ENCODE measurements around the gene IL17RB. TPM values are rescaled to one million over a fixed set of nuclear protein-coding genes. Genes with fewer than 3 reads are reported as not detected.

IL17RB gene
- total RNA-seq, 1 experiment from 2014 or later = not detected

GRCh38 chr3:53828581-53828980 lies 17.8 kb upstream of the IL17RB start:
- no peak for DNase-seq (ENCODE audit: low read depth)

DNA sequence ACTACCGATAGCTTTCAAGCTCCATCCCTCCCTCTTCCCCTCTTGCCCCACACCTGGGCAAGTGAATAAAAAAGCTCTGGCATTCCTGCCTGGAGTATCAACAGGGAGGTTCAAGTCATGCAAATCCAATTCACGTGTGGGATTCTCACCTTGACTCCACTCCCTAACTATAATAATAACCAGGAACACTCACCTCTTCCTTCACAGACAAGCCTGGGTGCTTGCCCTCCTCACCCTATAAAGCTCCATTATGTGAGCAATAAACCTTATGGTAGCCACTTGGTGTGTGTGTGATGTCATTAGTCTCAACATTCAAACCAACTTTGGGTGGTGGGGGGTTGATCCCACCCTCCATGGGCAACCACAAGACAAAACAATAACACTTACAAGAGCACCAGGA lies 16.8 kb upstream of the IL17RB start:
- no peak for DNase-seq (ENCODE audit: low read depth)

DNA sequence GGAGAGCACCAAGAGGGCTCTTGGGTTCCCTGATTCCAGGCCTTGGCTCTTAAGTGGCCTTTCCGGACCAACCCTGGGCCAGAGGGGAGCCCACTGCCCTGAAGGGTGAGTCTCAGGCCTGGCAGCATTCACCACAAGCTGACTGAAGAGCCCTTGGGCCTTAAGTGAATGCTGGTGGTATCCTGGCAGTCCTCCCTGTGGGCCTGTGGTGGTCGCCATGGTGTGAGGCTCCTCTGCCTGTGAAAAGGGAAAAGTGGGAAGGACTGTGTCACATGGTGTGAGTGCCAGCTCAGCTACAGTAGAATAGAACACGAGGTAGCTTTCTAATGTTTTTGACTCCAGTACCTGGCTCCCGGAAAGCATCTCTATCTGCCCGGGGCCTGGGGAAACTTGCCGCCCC lies 15.4 kb upstream of the IL17RB start:
- DNase-seq (ENCODE audit: low read depth) = no peak

DNA sequence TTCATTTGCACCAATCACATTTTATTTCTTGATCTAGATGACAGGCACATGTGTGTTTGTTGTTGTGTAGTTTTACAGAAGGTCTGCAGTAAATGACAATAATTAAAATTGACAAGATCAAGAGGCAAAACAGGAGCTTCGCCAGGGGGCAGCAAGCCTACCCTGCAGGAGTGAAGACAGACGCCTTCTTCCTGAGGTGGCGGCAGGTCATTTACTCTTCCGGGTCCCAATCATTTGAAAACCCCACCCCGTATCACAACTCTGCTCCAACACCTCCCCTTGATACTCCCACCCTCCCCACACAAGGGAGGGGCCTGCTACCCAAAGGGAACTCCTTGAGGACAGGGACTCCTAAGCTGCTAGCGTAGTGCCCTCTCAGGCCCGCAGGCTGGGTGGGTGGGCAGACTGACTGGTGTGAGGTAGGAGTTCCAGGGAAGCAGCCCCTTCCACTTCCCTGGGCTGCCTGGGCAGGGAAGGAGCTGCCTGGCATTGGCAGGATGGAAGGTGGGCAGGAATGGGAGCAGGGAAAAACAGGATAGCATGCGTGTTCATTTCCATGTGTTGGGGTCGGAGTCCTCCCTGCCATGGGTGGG lies 13.2 kb upstream of the IL17RB start:
- no peak for DNase-seq (ENCODE audit: low read depth)

GRCh38 chr3:53833700-53834099 lies 12.7 kb upstream of the IL17RB start:
- DNase-seq (ENCODE audit: low read depth) = no peak

DNA sequence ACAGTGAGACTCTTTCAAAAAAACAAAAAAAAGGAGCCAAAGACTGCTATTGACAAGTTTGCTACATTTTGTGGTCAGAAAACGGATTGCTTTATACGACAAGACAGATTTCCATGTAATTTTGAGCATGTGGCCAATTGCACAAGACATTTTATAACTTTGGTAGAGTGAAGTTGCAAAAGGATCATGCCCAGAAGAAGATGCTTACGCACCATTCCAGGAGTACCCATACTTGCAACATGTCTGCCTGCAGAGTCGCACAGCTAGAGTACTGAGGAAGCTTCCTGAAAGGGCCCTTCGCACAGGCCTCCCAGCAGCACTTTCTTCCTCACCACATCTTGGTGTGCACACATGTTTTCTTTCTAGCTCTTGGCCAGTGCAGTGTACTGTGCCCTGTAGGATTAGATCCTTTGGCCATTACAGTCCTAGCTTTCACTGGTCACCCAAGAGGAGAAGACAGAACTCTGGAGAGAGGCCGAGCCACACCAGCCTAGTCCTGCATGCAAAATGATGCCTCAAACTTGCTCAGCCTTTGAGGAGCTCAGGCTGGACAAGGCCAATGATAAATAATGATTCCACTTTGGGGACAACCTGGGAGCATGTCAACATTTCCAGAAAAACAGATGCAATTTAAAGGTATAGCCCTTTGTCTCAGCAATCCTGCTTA lies 11.8 kb upstream of the IL17RB start:
- no peak for DNase-seq (ENCODE audit: low read depth)

- DNase-seq (ENCODE audit: low read depth) = no peak
Measured at GRCh38 chr3:53835257-53835656, 11.1 kb upstream of the IL17RB start.

- DNase-seq (ENCODE audit: low read depth) = no peak
Measured at GRCh38 chr3:53836084-53836872, 10.1 kb upstream of the IL17RB start.

DNA sequence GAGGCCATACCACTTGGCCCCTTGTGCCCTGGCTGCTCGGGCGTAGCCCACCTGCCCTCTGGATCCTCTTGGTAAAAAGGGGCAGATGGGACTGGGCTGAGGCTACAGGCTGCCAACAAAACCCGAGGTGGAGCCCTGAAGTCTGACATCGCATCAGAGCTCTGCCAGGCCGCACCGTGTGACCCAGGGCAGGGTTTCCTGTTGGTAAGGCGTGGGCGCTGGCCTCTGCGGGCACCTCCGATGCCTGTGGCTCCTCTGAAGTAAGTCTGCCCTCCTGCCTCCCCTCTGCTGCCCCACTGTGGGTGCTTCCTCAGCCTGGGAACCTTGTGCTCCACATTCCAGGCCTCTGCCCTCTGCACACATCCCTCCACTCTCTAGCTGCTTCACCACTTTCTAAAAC lies 9.0 kb upstream of the IL17RB start:
- DNase-seq (ENCODE audit: low read depth) = peak; percentile 14

GRCh38 chr3:53841296-53841695 lies 5.1 kb upstream of the IL17RB start:
- DNase-seq (ENCODE audit: low read depth) = no peak

DNA sequence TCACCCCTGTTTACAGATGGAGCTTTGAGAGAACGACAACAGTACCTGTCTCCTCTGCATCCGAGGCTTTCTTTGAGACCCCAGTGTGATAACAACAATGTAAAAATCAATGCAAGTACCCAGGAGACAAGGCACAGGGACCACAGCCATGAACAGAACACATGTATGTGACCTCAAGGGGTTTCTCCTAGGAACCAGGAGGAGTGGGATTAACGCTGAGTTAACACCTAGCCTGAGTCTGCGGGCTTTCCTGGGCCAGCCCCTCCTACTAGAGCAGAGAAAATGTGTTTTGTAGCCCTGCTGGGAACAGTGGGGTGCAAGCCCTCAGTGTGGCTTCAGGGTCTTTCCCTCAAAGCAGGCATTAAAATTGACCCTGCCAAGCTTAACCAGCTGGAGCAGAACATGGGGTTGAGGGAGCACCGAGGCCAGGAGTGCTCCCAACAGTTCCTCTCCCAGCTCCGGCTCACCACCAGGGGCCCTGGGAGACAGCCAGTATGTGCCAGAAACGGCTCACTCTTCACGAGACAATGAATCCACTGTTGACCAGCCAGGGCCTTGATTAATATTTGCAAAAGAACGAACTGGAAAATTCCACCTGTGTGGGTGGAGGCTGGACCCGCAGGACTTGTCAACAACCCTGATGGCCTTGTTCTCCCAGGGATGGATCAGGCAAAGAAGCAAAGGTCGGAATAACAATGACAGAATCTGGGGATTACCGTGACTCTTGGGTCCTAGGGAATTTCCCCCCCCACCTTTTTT lies 3.8 kb upstream of the IL17RB start:
- peak; percentile 35 for DNase-seq (ENCODE audit: low read depth)

DNA sequence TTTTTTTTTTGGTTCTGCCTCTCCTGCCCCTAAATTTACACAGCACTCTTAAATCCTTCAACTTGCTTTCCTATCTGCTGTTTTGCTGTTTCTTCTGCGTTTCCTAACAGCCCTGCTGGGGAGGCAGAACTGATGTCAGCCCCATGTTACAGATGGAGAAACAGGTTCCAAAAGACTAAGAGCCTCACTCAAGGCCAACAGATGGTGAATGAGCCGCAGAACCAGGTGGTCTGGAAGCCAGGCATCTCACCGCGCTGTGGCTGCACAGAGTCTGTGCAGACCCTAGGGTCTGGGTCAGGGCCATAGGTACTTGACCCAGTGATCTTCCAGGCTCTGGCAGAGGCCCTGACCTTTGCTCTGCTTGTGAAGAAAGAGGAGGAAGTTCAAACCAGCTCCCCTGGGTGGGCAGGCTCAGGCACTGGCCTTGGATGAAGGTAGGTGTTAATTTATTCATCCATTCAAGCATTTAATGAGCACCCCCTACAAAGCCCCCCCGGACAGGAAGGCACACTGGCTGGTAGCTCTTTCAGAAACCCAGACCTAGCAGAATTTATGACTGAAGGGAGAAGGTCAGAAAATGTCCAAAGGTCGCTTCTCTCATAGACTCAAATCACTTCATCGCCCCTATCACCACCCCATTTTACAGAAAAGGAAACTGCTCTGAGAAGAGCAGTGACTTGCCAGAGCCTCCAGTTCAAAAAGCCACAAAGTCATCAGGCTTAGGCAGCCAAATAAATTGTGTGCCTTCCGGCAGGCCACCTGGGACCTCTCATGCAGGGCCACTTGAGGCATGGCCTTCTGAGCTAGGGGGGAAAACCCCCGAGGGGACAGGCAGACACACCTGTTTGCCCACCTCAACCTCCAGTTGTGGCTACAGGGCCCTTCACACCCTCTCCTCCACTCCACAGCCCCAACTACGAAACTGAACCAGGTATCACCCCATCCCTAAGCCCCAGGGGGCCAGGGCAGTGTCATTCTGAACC lies 2.9 kb upstream of the IL17RB start:
- no peak for DNase-seq (ENCODE audit: low read depth)

GRCh38 chr3:53844262-53845102 lies 1.9 kb upstream of the IL17RB start:
- DNase-seq (ENCODE audit: low read depth) = no peak

- no peak for DNase-seq (ENCODE audit: low read depth)
Measured at GRCh38 chr3:53845103-53845880, 1.1 kb upstream of the IL17RB start.

GRCh38 chr3:53845881-53846133 lies 561 bp upstream of the IL17RB start:
- no peak for DNase-seq (ENCODE audit: low read depth)

GRCh38 chr3:53846851-53847155 lies 435 bp downstream of the IL17RB start:
- DNase-seq (ENCODE audit: low read depth) = no peak

DNA sequence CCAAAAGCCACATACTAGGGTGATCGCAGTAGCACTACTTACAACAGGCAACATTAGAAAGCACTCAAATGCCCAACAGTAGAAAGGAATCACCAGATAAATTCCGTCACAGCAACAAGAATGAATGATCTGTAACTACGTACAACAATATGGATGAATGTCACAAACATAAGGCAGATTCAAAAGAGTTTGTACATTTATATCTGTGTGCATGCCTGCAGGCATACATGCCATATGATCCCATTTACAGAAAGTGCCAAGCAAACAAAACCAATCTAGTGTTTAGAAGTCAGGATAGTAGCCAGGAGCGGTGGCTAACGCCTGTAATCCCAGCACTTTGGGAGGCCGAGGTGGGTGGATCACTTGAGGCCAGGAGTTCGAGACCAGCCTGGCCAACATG lies 3.5 kb downstream of the IL17RB start:
- no peak for DNase-seq (ENCODE audit: low read depth)

- DNase-seq (ENCODE audit: low read depth) = no peak
Measured at GRCh38 chr3:53850895-53851294, 4.5 kb downstream of the IL17RB start.

DNA sequence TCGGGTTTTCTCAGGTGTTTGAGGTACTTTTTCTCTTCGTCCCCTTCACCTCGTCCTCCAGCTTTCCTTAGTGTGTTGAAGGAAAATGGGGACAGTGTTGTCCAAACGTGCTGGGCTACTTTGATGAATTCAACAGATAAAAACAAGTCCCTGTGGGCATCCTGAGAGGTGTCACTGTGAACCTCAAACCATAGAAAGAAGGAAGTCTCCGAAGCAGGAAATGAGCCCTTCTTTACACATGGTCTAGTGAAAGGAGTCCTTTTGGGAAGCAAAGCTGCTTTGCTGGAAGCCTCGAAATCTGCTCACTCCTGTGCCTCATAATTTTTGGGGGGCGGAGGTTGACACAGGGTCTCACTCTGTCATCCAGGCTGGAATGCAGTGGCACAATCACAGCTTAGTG lies 10.6 kb downstream of the IL17RB start:
- no peak for DNase-seq (ENCODE audit: low read depth)
